ENCODE measurements around the gene FBLN1.
"Not testable (repeated sequence)": the region's sequence is repeated elsewhere in the genome, so short reads cannot be mapped to it uniquely, and the experiment has no call there.

The FBLN1 gene

DNA sequence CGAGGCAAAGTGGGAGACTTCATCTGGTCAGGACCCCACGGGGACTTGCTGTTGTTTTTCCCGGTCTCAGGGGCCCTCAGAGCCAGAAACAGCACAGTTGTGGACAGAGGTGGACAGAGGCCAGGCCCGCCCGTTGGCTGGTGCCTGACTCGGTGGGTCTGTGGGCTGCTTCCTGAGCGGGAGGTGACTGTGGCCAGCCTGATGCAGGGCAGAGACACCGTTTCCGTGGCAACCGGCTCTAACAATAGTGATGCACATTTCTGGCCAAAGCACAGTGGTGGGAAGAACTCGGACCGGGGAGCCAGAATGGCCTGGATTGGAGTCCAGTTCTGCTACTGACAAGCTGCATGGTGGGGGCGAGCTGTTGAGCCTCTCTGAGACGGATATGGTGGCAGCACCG lies 110.3 kb downstream of the FBLN1 start:
- DNase-seq (ENCODE audit: low read depth) = no peak

DNA sequence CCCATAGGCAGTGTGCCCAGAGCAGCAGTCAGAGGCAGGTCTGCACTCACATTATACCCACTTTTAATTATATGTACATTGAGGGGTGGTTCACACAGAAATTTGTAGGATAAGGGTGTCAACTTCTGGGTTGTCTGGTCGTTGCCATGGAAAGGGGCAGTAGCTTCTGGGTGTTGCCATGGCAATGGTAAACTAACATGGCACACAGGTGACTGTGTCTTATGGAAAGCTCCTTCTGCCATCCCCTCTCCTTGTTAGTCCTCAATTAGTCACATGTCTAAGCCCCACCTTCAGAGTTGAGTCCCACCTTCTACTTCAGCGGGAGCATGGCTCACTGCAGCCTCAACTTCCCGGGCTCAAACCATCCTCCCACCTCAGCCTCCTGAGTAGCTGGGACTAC lies 112.7 kb downstream of the FBLN1 start:
- no peak for DNase-seq (ENCODE audit: low read depth)

DNA sequence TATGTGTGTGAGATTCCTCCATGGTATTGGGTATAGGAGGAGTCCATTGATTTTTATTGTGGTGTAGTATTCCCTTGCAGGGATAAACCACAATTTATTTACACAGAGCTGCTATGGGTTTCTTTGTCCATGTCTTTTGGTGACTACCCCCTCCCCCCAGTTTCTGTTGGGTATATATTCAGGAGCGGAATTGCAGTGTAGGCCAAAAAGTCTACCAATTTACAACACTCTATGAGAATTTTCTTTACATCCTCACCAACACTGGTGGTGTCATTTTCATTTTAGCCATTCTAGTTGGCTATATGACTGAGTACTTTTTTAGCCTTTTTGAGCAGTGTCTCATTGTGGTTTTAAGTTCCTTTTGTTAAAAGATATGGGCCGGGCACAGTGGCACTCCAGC lies 113.7 kb downstream of the FBLN1 start:
- DNase-seq (ENCODE audit: low read depth) = no peak

DNA sequence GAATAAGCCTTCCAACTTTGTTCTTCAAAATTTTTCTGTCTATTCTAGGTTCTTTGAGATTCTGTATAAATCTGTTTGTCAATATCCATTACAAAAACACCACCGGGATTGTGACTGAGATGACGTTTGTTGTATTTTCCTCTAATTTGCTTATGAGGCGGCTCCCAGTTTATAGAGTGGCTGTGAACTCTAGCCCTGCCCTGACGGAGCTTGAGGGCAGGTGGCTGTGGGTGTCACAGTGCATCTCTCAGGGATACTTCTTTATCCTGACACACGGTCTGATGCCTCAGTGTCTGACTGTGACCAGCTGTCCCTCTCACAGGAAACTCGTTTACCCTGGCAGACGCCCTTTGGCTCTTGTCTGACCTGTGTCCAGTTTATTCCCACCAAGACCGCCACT lies 115.3 kb downstream of the FBLN1 start:
- no peak for DNase-seq (ENCODE audit: low read depth)

DNA sequence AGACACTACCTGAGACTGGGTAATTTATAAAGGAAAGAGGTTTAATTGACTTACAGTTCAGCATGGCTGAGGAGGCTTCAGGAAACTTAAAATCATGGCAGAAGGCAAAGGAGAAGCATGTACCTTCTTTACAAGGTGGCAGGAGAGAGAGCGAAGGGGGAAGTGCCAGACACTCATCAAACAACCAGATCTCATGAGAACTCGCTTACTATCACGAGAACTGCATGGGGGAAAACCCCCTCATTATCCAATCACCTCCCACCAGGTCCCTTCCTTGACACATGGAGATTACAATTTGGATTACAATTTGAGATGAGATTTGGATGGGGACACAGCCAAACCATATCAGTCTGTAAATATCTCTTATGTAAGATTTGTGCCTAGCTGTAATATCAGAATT lies 118.0 kb downstream of the FBLN1 start:
- DNase-seq (ENCODE audit: low read depth) = no peak

DNA sequence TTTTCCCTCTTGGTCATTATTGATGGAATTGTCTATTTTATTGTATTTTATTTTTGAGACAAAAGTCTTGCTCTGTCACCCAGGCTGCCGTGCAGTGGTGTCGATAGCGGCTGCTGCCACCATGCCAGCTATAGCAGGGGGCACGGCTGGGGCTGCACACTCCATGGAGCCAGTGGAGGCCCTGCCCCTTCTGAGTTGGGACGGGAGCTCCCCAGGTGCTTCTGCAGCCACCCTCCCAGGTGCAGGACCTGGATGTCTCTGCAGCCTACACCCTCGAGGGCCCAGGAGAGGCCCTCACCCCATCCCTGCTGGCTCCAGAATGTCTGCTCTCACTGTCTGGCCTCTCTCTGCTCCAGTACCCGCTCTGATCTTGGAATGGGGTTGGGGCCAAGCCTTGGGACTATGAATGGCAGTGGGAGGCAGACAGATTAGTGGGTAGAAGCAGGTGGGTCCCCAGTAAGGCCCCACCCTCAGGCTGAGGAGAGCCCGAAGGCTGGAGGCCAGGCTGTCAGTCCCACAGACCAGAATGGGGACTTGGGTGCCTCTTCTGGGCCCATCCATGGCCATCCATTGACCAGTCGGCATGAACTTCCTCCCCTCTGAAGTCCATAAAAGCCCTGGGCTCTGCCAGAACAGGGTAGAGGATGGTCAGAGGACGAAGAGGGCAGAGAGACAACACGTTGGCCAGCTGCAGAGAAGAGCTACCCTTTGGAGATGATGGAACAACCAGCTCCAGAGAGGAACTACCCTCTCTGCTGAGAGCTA lies 119.3 kb downstream of the FBLN1 start:
- no peak for DNase-seq (ENCODE audit: low read depth)

DNA sequence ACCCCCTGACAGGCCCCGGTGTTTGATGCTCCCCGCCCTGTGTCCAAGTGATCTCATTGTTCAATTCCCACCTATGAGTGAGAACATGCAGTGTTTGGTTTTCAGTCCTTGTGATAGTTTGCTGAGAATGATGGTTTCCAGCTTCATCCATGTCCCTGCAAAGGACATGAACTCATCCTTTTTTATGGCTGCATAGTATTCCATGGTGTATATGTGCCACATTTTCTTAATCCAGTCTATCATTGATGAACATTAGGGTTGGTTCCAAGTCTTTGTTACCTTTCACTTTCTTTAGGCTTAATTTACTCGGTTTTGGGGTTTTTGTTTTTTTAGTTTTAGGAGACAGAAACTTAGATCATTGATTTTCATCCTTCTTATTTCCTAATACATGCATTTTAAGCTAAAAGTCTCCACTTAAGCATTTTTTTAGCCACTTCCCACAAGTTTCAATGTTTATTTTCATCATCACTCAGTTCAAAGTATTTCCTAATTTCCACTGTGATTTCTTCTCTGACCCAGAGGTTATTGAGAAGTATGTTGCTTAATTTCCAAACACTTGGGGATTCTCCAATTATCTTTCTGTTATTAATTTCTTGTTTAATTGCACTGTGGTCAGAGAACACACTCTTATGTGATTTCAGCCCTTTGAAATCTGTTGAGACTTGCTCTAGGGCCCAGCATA lies 120.9 kb downstream of the FBLN1 start:
- DNase-seq (ENCODE audit: low read depth) = not testable (repeated sequence)

DNA sequence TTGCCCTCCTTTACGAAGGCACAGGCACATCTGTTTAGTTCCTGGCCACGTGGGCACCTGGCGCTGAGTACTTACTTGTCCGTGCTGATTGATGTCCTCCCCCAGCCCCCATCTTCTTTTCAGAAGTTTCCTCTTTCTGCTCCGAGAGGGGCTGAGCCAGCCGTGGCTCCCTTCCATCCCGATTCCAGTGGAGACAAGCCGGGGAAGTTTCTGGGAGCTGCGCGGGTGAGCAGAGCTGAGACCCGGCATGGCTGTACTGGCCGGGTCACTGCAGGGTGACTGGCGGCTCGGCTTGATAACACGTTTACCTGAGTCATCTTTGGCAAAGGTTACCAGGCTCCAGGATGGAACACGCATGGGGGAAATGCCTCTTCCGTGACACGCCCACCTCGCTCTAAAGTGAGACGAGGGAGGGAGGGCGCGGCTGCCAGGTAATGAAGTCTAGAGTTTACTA lies 123.5 kb downstream of the FBLN1 start:
- DNase-seq (ENCODE audit: low read depth) = no peak

DNA sequence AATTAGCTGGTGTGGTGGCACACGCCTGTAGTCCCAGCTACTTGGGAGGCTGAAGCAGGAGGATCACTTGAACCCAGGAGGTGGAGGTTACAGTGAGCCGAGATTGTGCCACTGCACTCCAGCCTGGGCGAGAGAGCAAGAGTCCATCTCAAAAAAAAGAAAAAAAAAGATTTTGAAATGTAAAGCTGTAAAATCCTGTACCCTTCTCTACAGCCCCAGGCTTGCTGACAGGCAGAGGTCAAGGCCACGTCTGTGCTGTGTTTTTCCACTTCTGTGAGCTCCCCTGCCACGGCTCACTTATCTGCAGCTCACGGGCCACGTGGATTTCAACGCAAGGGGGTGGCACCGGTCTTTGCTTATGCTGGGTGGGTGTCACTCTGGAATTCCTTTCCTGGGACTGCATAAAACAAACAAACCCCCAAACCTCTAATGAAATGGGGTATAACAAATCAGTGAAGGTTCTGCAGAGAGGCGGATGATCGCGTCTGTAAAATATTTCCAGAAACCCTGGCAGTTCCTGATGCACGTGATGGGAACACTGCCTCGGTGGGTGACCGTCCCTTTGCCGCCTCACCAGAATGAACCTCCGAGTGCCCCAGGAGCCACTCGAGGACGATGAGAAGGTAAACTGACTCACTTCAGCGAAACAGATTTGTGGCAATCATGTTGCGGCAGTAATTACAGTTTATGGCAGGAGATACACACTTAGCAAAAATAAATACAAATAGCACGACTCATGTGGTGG lies 125.0 kb downstream of the FBLN1 start:
- no peak for DNase-seq (ENCODE audit: low read depth)

DNA sequence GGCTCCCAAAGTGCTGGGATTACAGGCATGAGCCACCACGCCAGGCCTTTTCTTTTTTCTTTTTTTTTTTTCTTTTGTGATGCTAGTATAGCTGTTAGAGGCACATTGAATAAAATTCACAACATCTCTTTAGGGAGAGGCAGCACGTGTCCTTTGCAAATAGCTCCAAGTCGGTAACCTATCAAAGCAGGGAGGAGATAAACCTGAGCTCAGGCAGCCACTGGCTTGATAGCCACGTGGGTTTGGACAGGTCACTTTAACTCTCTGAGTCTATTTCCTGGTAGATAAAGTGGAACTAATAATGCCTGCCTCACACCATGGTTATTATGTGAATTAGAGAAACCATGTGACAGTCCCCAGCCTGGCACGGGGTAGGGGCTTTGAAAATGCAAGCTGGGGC lies 125.8 kb downstream of the FBLN1 start:
- DNase-seq (ENCODE audit: low read depth) = no peak

DNA sequence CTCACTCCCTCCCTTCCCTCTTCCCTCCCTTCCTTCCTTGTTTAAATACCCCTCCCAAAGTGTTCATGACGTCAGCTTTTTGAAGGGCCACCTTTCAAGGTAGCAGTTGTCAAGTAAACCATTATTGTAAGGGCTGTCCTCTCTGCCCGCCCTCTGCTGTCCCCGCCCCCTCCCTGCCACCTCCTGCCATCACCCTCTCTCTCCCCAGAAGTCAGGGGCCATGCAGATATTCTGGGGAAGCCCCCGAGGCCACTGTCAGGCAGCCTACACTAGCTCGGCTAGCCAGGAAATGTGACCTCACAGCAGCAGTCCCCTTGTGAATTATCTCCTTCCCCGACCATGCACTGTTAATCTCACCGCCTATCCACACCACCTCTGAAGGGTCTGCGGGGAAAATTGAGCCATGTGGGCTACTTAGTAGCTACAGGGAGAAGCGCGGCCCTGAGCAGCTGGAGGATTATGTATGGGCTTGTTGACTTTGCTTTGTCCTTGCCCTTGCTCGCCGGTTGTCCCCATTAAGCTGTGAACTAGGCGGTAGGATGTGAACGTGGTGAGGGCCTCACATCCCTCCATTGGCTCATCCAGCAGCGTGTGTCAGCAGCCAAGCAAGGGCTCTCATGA lies 126.9 kb downstream of the FBLN1 start:
- DNase-seq (ENCODE audit: low read depth) = no peak

DNA sequence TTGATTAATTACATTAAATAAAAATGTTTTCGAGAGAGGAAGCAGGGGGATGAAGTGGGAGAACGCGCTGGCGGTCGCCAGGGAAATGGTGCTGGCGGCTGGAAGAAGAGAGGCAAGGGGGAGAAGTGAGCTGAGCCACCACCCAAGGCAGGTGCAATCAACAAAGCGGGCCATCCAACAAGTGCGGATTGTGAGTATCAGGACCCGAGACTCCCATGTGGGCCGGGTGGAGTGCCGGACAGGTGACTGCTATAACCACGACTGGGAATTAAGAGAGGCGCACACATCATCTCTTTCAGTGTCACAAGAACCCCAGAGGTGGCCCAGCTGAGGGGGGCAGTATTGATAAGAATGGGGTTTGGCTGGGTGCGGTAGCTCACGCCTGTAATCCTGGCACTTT lies 127.8 kb downstream of the FBLN1 start:
- no peak for DNase-seq (ENCODE audit: low read depth)

DNA sequence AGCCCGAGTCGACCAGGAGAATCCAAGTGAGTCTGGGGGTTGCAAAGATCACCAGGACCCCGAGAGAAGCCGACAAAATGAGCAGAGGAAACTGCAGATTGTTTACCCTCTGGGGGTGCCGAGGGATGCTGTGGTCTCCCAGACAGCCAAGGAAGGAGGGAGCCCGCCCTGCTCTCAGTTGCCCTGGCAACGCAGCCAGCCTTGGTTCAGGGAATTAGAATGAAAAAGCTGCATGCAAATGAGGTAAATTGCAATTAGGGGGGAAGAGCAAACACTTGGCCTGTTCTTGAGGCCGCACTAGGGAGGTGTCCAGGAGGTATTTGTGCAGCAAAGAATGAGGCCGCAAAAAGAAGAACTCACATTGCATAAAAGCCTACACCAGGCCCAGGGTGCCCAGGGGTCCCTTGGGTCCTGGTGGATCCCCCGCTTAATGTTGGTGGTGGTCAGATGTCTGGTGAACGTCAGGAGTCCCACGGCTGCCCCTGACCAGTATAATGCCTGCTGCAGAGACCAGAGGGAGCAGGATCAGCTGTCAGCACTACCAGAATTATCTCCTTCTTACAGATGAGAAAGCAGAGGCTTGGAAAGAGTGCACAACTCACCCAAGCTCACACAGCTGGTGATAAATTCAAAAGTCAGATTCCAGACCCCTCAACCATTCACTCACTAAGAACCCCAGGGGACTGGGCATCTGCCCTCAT lies 128.6 kb downstream of the FBLN1 start:
- no peak for DNase-seq (ENCODE audit: low read depth)

DNA sequence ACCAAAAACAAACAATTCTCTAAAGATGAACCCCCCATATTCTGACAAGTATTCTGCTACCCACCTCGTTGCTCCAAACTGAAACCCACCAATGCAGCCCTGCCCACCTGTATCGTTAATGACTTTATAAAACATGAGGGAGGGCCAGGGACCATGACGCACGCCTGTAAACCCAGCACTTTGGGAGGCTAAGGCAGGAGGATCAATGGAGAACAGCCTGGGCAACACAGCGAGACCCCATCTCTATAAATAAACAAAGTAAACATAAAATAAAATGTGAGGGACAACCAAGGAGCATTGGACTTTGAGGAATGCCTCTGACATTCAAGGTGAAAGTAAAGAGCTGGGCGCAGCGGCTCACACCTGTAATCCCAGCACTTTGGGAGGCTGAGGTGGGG lies 129.2 kb downstream of the FBLN1 start:
- DNase-seq (ENCODE audit: low read depth) = no peak

DNA sequence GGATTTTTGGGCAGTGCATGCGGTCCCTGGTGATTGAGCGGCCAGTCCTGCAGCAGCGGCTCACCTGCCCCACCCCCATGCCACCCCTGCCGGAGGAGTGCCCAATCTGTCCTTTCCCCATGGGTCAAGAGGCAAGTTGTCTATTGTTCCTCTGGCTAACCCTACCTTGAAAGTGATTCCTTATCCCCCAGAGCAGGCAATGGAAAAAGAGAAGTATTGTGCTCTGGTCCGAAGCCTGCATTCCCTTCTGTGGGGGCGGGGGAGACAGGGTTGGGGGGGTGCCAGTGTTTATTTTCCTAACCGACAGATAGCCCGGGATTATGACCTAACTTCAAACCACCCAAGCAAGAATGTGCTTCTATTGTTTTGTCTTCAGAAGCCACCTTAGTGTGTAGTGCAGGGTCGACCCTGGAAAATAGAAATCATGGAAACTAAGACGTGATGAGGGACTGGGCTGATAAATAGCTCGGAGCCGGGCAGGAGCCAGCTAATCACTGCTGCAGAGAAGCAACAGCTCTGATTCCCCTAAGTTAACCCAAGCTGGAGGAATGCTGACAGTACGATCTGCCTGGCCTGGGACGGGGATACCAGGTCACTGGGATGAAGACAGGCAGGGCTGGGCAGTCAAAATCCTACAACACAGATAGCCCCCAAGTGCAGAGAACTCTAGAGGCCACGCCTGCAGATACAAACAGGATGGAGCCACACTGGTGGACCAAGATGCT lies 130.3 kb downstream of the FBLN1 start:
- no peak for DNase-seq (ENCODE audit: low read depth)

DNA sequence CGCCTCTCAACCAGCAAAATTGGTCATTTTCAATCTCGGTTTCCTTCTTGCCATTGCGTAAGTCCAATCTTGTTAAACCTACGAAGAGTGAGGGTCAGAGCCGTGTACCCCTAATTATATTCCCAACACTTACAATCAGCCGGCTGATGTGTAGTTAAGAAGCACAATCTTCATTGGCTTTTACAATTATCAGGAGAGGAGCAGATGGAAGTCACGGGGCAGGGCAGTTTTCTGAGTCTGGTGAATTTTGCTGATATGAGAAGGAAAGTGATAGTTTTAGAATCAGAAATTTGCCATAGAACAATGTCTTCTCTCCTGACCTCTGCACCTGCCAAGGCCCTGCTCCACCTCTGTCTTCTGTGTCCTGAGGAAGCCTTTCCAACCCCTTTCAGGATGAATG lies 134.0 kb downstream of the FBLN1 start:
- DNase-seq (ENCODE audit: low read depth) = no peak

DNA sequence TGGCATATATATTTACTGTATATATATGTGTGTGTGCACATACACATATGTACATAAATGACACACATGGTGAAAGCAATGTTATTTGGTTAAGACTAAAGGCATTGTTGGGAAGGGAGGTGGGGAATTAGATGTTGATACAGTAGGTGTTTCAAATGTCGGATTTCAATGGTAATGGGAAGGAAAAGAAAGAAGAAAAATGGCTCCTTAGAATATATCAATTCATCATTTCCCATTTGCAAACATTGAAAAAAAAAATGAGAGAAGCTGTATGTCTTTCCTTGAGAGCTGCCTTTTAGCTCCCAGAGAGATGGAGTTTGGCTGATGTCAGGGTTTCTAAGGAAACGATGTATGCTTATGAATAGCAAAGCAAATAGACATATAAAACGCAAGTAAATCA lies 135.5 kb downstream of the FBLN1 start:
- no peak for DNase-seq (ENCODE audit: low read depth)

DNA sequence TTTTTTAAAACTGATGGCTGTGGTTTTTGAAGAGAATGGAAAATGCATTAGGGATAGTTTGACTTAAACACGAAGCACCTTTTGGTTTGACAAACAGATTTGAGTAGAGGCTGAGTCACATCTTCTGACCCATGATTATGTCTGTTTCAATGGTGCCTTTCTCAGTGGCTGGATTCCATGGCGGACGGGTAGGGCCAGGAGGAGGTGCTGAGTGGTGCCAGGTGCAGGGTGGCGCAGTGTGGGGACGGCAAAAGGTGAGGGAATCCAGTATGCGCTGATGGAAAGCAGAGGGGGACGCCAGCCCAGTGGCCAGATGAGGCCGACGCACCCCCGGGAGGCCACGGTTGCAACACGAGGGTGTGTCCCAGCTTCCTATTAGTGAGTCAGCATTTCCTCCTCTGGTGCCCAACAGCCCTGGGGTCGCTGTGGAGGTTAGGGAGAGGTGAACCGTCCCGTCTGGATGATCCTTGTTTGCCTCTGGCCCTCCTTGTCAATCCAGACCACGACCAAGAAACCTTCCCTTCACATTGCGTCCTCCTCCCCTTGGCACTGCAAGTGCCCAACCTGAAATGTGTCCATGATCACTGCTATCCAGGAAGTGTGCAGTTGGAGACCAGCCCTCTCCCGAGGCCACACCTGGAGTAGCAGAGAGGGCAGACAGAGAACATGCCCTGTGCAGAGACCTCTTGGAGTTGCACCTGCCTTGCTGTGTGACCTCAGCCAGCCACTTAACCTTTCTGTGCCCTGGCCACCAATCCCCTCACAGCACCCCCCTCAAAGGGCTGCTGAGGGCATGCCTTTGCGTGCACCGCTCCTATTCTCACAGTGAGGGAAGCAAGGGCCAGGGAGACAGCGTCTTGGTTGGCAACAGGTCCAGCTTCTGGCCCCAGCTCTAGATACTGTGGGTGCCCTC lies 136.4 kb downstream of the FBLN1 start:
- DNase-seq (ENCODE audit: low read depth) = no peak

DNA sequence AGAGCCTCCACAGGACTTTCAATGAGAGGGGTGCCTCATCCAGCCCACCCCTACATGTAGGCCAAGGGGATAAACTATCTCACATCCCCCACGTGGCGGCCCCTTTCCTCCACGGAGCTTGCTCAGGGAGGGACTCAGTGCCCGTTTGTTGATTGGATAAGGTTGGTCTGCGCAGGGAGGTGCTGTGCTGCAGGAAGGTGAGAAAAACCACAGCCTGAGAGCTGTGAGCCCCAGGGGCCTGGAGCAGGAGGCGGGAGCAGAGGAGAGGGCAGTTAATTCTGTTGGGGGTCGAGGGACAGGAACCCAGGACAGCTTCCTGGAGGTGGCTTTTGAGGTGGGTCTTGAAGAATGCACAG lies 137.0 kb downstream of the FBLN1 start:
- no peak for DNase-seq (ENCODE audit: low read depth)

DNA sequence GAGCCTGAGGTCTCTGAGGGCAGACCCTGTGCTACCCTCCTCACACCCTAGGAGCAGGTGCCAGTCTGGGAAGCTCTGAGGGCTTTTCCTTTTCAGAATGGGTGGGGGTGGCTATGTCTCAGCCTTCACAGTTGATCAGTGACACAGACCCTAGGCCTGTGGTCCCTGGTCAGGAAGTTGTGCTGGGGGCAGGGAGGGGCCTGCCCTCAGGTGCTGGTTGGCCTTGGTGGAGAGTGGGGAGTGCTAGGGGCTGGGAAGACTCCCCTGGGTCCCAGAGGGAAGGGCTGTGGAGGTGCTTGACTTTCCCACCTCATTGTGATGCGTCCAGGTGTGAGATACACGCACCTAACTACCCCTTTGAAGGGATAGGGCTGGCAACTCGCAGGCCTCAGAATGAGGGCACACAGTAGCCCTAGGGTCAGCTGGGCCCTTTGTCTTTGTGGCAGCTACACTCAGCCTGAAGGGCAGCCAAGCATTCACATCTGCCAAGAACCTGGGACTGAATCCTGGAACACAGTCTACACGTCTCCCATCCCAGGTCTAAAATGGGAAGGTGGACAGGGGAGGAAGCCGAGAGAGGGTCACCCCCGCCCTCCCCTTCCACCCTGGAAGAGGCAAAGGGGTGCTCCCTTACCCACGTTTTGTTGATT lies 137.7 kb downstream of the FBLN1 start:
- no peak for DNase-seq (ENCODE audit: low read depth)

Measured in stimulated activated CD8-positive, alpha-beta memory T cell treated with anti-CD3 and anti-CD28 coated beads, Interleukin-4, amount 100 ng/mL, for 24 hours (primary cell).